B cell (primary cell): ENCODE measurements around the gene ITGA2B. TPM values are rescaled to one million over a fixed set of nuclear protein-coding genes. Genes with fewer than 3 reads are reported as not detected.

Experiments used
- ATAC-seq: fragments of 200-7000 bp; cut with Tn5 transposase; one replicate; pipeline ENCODE4 v1.10.0; 2021; ENCODE audit warnings: low read depth, mild to moderate bottlenecking, moderate number of reproducible peaks, moderate library complexity
- CTCF ChIA-PET: fragments of 350-600 bp; sonication (Branson Sonifier 250); formaldehyde crosslinking; loops from one replicate; lab custom pipeline; 2021; ENCODE audit warnings: antibody characterized with exemption, inconsistent platforms; lab: Charles Lee
- POLR2A ChIA-PET: fragments of 350-600 bp; sonication (Branson Sonifier 250); formaldehyde crosslinking; loops from one replicate; lab custom pipeline; 2021; ENCODE audit warnings: antibody characterized with exemption; lab: Charles Lee
- DNase-seq: peaks from one replicate; pipeline ENCODE4 v3.0.0; 2013
- H2AFZ ChIP-seq: 2 replicates; pipeline ENCODE4 v1.6.1; 2012; ENCODE audit warnings: mild to moderate bottlenecking, low read depth, low read length; ENCODE audit not compliant: insufficient read depth, poor library complexity, severe bottlenecking
- H3K27ac ChIP-seq, 2 donors: 1 replicate in 1 of 2; 2 replicates in 1 of 2; pipeline ENCODE4 v1.5.1; 2012 to 2013; ENCODE audit warnings: low read length in 2 of 2, mild to moderate bottlenecking in 2 of 2, moderate library complexity in 1 of 2
- H3K27me3 ChIP-seq, 4 experiments: fragments of 200-600 bp in 1 of 4; sonication (generic) in 1 of 4; replicated peaks in 1 of 4; 1 replicate in 2 of 4; 2 replicates in 2 of 4; pipeline versions ENCODE4 v1.6.1 to v1.7.0; 2013 to 2016; ENCODE audit warnings: low read length in 3 of 4, mild to moderate bottlenecking in 2 of 4, mixed read lengths in 1 of 4, moderate library complexity in 1 of 4; ENCODE audit not compliant: insufficient read depth in 4 of 4, control insufficient read depth in 3 of 4; ENCODE audit errors: control extremely low read depth in 1 of 4
- H3K36me3 ChIP-seq, 2 experiments: replicated peaks in 1 of 2; 1 replicate in 1 of 2; 2 replicates in 1 of 2; pipeline versions ENCODE4 v1.6.1 to v1.7.1; 2013; ENCODE audit warnings: low read length in 1 of 2; ENCODE audit not compliant: insufficient read depth in 2 of 2, control insufficient read depth in 1 of 2; ENCODE audit errors: control extremely low read depth in 1 of 2, extremely low read depth in 1 of 2
- H3K4me1 ChIP-seq, 2 donors: fragments of 200-600 bp in 1 of 2; sonication (generic) in 1 of 2; 1 replicate in 1 of 2; 2 replicates in 1 of 2; pipeline versions ENCODE4 v1.5.1 to v1.6.1; 2013 to 2017; ENCODE audit warnings: low read length in 2 of 2; ENCODE audit not compliant: control insufficient read depth in 2 of 2, insufficient read depth in 2 of 2
- H3K4me2 ChIP-seq: replicated peaks from 2 replicates; pipeline ENCODE3; 2012; ENCODE audit warnings: mild to moderate bottlenecking, low read depth, low read length; ENCODE audit not compliant: poor library complexity, severe bottlenecking
- H3K4me3 ChIP-seq, 5 experiments: fragments of 200-600 bp in 1 of 5; sonication (generic) in 1 of 5; 1 replicate in 3 of 5; 2 replicates in 2 of 5; pipeline versions ENCODE4 v1.5.1 to v1.7.0; 2011 to 2016; ENCODE audit warnings: low read length in 4 of 5, mild to moderate bottlenecking in 4 of 5, low read depth in 2 of 5, control low read depth in 1 of 5, moderate library complexity in 1 of 5; ENCODE audit not compliant: insufficient read depth in 1 of 5; ENCODE audit errors: control extremely low read depth in 1 of 5, extremely low read depth in 1 of 5
- H3K79me2 ChIP-seq: fragments of 200-600 bp; sonication (generic); one replicate; pipeline ENCODE4 v1.6.0; 2016; ENCODE audit warnings: low read length; ENCODE audit not compliant: control insufficient read depth, insufficient read depth
- H3K9ac ChIP-seq: fragments of 200-600 bp; sonication (generic); 2 replicates; pipeline ENCODE4 v1.6.1; 2017; ENCODE audit warnings: mild to moderate bottlenecking, low read length, moderate library complexity
- H3K9me3 ChIP-seq, 3 donors: one replicate each; pipeline versions ENCODE4 v1.6.1 to v1.7.1; 2013; ENCODE audit warnings: low read length in 2 of 3; ENCODE audit not compliant: control insufficient read depth in 2 of 3, insufficient read depth in 1 of 3; ENCODE audit errors: control extremely low read depth in 1 of 3
- H4K20me1 ChIP-seq: 2 replicates; pipeline ENCODE4 v1.6.0; 2012; ENCODE audit warnings: mild to moderate bottlenecking, low read length; ENCODE audit not compliant: insufficient read depth, control insufficient read depth, poor library complexity, severe bottlenecking
- H3K27ac Mint-ChIP-seq: one replicate; pipeline ENCODE4 v1.8.0; 2021; ENCODE audit warnings: mixed read lengths
- H3K27me3 Mint-ChIP-seq: one replicate; pipeline ENCODE4 v1.8.0; 2021; ENCODE audit warnings: mixed read lengths
- H3K4me1 Mint-ChIP-seq: one replicate; pipeline ENCODE4 v1.8.0; 2021; ENCODE audit warnings: mixed read lengths
- H3K4me3 Mint-ChIP-seq: one replicate; pipeline ENCODE4 v1.8.0; 2021; ENCODE audit warnings: mixed read lengths
- H3K9me3 Mint-ChIP-seq: one replicate; pipeline ENCODE4 v1.8.0; 2022; ENCODE audit warnings: mixed read lengths; ENCODE audit not compliant: insufficient read depth
- CTCF ChIP-seq: fragments of 200-600 bp; IDR thresholded peaks from one replicate; pipeline ENCODE4 v1.8.0; 2022; ENCODE audit warnings: antibody characterized with exemption, mild to moderate bottlenecking
- EZH2 ChIP-seq: IDR thresholded peaks from 2 replicates; pipeline ENCODE4 v1.6.1; 2012; ENCODE audit warnings: borderline replicate concordance, low read depth, mild to moderate bottlenecking, moderate library complexity, low read length; ENCODE audit not compliant: insufficient read depth, poor library complexity, severe bottlenecking
- WGBS: methylation state at CpG from one replicate; pipeline ENCODE4 v1.1.5; 2013; ENCODE audit warnings: missing lambda C conversion rate; ENCODE audit not compliant: insufficient coverage; 5-methylcytosine and 5-hydroxymethylcytosine counted together
- intact Hi-C: fragments of 100-400 bp; cut with micrococcal nuclease; formaldehyde crosslinking; loops from one replicate; pipeline ENCODE4 v1.10.0; 2022
- polyA plus RNA-seq: library from polyadenylated mRNA; depleted of rRNA; stranded (reverse); fragments of >200 nt; gene quantifications from 2 replicates; pipeline ENCODE4 v1.2.3, GENCODE V29; 2012
- total RNA-seq, 2 donors: library from RNA; stranded (reverse); fragments of 120-200 nt in 1 of 2; gene quantifications; 1 replicate in 1 of 2; 2 replicates in 1 of 2; pipeline versions ENCODE4 v1.2.3 to v1.2.4, GENCODE V29; 2013 to 2022

ITGA2B gene
- total and polyA plus RNA-seq, 2 donors (not counting 1 experiment from before 2014, with no cell fraction given), result 0.15 to 0.20 TPM

GRCh38 chr17:44378171-44378705 lies 11.2 kb downstream of the ITGA2B start:
- ChIA-PET POLR2A (interaction anchor here (0.6 kb wide), 1 partner anchor 1201 kb away, joined by 6 read pairs; no protein-coding TSS in a partner anchor), CTCF (no interaction called here)
- ATAC-seq, result no peak

More at GRCh38 chr17:44378171-44378705, 11.2 kb downstream of the ITGA2B start:
- Mint-ChIP-seq H3K4me3 (no peak overlapping the region), H3K4me1 (peaks cover 3% of the 10 kb centered on the region), H3K9me3 (no peaks in the 10 kb centered on the region), H3K27ac (no peak overlapping the region), H3K27me3 (peaks cover 35% of the 10 kb centered on the region)
- Histone ChIP-seq H3K4me2 (no peak overlapping the region), H3K4me1 (no peaks in the 10 kb centered on the region), H3K36me3 (no peaks in the 10 kb centered on the region), H3K4me3 (no peak overlapping the region), H3K9me3 (no peaks in the 10 kb centered on the region), H3K9ac (no peak overlapping the region), H3K27ac (no peak overlapping the region), H4K20me1 (no peaks in the 10 kb centered on the region), H2AFZ (no peak overlapping the region), H3K79me2 (no peaks in the 10 kb centered on the region), H3K27me3 (peaks cover 0 to 19% (median 0%) of the 10 kb centered on the region in 4 experiments)
- intact Hi-C loops, result no loop called here
- no peak for DNase-seq
- no peak for TF ChIP-seq CTCF
- TF ChIP-seq EZH2, result no peak
- 94% methylated on average over 14 of the region's 14 CpGs for WGBS
